Measurements from ENCODE around the gene SNRPD3. TPM values are rescaled to one million over a fixed set of nuclear protein-coding genes. Genes with fewer than 3 reads are reported as not detected.
A peak's percentile ranks its signal among the peaks of the same experiment; 100 is the strongest.
"Not testable (repeated sequence)": the region's sequence is repeated elsewhere in the genome, so short reads cannot be mapped to it uniquely, and the experiment has no call there.

The SNRPD3 gene
- total RNA-seq, 2 experiments from 2014 or later = 108 to 110 TPM

DNA sequence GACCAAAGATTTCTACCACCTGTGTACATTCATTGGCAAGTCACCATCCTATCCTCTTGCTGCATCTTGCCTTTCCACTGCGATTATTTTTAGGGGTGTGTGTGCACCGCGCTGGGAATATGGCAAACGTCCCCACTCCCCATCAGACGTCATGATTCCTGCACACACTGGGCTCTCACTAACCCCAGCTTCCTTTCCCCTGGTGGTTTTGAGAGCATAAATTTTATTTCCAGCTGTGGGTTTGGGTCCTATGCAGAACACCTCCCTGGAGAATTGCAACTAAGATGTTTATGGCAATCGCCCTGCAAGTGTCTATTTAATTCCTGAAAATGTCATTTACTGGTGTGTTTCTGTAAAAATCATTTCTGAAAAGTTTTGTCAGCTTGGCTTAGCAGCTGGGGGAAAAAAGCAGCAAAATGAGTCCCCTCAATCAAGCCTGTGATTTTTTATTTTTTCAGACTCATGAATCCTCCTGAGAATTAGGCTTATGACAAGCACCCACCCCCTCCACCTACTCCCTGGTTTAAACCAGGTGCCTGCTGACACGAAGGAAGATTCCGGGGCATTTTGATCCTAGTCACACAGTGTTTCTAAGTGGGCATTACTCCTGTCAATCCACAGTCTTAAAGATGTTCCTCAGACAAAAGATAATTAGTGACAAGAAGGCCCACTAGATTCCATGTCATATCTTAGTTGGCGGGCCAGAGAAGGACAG, 36.9 kb upstream of the SNRPD3 start:
- no peak for ATAC-seq (ENCODE audit: low read depth)

DNA sequence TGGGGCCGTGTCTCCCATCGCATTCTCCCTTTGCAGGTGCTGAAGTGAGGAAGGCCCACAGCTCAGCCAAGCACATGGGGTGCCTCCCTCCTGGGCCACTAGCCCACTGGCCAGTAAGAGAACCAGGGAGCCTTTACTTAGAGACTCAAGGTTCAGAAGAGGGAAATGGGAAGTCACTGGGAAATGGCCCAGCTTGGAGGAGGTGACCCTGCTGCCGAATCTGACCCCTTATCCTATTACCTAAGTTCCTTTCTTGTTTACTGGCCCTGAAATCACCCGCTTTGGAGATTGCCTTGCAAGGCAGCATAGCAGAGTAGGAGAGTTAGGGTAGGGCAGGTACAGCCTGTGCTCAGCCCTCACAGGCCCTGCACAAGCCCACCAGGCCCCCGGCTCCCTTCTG, 36.3 kb upstream of the SNRPD3 start:
- Mint-ChIP-seq H3K27ac (no peak overlapping the region), H3K27me3 (peaks cover 11% of the 10 kb centered on the region), H3K4me1 (peaks cover 14% of the 10 kb centered on the region), H3K4me3 (no peak overlapping the region), H3K36me3 (no peaks in the 10 kb centered on the region), H3K9me3 (no peaks in the 10 kb centered on the region)
- ATAC-seq (ENCODE audit: low read depth) (no peak), DNase-seq (no peak)
- POLR2A ChIA-PET = no interaction called here

More for the DNA sequence above, 36.9 kb upstream of the SNRPD3 start:
- Mint-ChIP-seq H3K27me3 (peaks cover 11% of the 10 kb centered on the region), H3K36me3 (no peaks in the 10 kb centered on the region), H3K9me3 (no peaks in the 10 kb centered on the region), H3K4me3 (no peak overlapping the region), H3K4me1 (peaks cover 14% of the 10 kb centered on the region), H3K27ac (no peak overlapping the region)
- POLR2A ChIA-PET = no interaction called here
- no peak for DNase-seq

DNA sequence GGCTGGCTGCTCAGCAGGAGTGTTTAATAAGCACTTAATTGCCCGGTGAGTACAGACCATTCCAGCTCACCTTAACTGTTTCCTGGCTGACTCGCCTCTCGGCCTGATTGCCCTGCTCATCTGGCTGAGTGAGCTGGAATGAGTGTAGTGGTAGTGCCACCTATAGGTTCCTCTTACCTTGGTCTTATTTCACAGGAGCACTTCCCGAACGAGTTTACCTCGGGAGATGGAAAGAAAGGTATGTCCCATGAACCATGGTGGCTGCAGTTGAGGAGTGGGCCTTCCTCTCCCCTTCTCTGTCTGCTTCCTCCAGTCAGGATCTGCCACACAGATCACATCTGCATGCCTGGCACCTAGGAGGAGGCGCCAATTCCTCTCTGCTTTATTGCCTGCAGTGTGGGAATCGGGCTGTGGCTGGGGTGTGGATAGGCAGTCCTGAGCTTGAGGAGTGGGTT, 34.0 kb upstream of the SNRPD3 start:
- ATAC-seq (ENCODE audit: low read depth) = peak; percentile 47
- Mint-ChIP-seq H3K27ac (no peak overlapping the region), H3K27me3 (peaks cover 11% of the 10 kb centered on the region), H3K4me3 (peak overlapping the region; percentile 39), H3K36me3 (no peaks in the 10 kb centered on the region), H3K4me1 (peaks cover 24% of the 10 kb centered on the region), H3K9me3 (no peaks in the 10 kb centered on the region)
- POLR2A ChIA-PET = interaction anchor here (1.3 kb wide), 1 partner anchor 100 kb away, joined by 5 read pairs; no protein-coding TSS in a partner anchor
- DNase-seq = peak; percentile 46

DNA sequence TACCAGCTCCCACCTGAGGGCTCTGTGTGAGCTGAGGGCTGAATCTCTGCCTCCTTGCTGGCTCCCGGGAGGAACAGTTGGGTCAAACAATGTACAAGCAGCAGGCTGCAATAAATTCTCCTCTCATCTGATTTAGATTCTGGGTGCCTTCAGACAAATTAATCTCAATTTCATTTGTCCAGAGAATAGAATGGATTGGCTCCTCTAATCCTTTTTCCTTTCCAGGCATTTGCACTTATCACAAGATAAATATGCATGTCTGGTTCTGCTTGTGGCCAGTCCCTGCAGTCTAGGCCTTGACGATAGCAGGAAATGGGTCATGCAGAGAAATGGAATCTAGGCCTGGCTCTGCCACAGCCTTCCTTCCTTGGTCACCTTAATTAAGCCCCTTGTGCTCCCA, 31.9 kb upstream of the SNRPD3 start:
- no peaks in the 10 kb centered on the region for H3K27me3 Mint-ChIP-seq
- H3K9me3 Mint-ChIP-seq = no peaks in the 10 kb centered on the region
- POLR2A ChIA-PET = no interaction called here
- DNase-seq (no peak), ATAC-seq (ENCODE audit: low read depth) (no peak)
- H3K4me3 Mint-ChIP-seq = no peak overlapping the region
- H3K4me1 Mint-ChIP-seq = peaks cover 19% of the 10 kb centered on the region
- no peaks in the 10 kb centered on the region for H3K36me3 Mint-ChIP-seq
- H3K27ac Mint-ChIP-seq = no peak overlapping the region

DNA sequence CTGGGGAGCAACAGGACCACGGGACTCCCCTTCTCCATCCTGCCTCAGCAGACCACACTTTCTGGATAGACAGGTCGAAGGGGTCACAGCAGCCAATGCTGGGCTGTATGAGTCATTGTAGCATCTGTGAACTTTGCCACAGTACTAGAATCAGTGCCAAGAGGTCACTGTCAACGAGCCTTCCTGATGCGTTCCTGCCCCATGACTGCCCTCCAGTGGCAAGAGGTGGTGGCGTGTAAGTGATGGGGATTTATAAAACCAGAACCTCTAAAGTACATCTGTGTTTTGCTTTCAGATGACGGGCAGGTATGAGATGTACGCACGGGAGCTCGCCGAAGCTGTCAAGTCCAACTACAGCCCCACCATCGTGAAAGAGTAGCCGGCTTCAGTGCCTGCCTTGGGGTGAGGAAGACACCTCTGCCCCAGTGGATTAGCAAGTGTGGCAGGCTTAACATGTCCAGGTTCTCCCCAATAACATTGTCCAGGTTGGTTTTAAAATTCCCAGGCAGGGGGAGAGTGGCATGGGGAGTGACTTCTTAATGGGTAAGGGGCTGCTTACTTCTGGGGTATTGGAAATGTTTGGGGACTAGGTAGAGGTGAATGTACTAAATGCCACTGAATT, 30.3 kb upstream of the SNRPD3 start:
- ATAC-seq (ENCODE audit: low read depth) = peak; percentile 89
- POLR2A ChIA-PET = no interaction called here
- peak; percentile 83 for DNase-seq
- no peaks in the 10 kb centered on the region for H3K36me3 Mint-ChIP-seq
- H3K27ac Mint-ChIP-seq = no peak overlapping the region
- peaks cover 16% of the 10 kb centered on the region for H3K4me1 Mint-ChIP-seq
- peaks cover 6% of the 10 kb centered on the region for H3K27me3 Mint-ChIP-seq
- H3K4me3 Mint-ChIP-seq = no peak overlapping the region
- no peaks in the 10 kb centered on the region for H3K9me3 Mint-ChIP-seq

DNA sequence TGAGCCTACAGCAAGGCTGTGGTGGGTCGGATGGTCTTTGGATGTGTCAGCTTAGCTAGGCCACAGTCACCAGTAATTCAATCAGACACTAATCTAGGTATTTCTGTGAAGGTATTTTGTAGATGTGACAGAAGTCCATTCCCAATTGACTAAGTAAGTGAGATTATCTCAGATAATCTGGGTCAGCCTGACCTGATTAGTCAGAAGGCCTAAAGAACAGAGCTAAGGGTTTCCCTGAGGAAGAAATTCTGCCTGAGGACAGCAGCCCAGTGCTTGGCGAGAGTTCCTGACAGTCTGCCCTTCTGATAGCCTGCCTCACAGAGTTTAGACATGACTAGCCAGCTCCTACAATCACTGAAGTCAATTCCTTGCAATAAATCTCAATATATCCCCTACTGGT, 29.6 kb upstream of the SNRPD3 start:
- H3K4me1 Mint-ChIP-seq = peaks cover 16% of the 10 kb centered on the region

DNA sequence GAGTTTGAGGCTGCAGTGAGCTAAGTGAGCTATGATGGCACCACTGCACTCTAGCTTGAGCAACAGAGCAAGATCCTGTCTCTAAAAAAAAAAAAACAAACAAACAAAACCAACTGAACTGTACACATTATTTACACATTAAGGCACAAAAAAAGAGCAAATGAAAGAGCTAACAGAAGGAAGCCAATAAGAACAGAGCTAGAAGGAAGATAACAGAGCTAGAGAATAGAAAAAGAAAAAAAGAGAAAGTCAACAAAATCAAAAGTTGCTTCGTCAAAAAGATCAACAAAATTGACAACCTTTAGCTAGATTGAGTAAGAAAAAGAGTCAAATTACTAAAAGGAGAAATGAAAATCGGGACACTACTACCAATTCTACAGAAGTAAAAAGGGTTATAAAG, 25.9 kb upstream of the SNRPD3 start:
- DNase-seq (no peak), ATAC-seq (ENCODE audit: low read depth) (no peak)
- Mint-ChIP-seq H3K27me3 (peaks cover 15% of the 10 kb centered on the region), H3K4me1 (peaks cover 8% of the 10 kb centered on the region), H3K36me3 (no peaks in the 10 kb centered on the region), H3K4me3 (no peak overlapping the region), H3K27ac (no peak overlapping the region), H3K9me3 (no peaks in the 10 kb centered on the region)
- POLR2A ChIA-PET = no interaction called here

More for the DNA sequence above, 29.6 kb upstream of the SNRPD3 start:
- Mint-ChIP-seq H3K27ac (no peak overlapping the region), H3K4me3 (no peak overlapping the region), H3K36me3 (no peaks in the 10 kb centered on the region), H3K9me3 (no peaks in the 10 kb centered on the region), H3K27me3 (peaks cover 9% of the 10 kb centered on the region)
- no peak for ATAC-seq (ENCODE audit: low read depth)
- POLR2A ChIA-PET = no interaction called here
- DNase-seq = no peak

DNA sequence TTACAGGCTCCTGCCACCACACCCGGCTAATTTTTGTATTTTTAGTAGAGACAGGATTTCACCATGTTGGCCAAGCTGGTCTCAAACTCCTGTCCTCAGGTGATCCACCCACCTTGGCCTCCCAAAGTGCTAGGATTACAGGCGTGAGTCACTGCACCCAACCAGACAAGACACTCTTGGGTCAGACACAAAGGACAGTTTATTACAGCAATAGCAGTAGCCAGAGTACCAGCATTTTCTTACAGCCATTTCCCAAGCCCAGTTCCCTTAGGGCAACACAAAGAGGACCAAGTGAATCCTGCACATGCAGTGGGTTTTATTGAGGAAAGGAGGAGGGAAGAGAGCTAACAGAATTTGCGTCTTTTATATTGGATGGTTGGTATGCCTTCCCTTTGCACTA, 24.8 kb upstream of the SNRPD3 start:
- DNase-seq; H3K36me3 Mint-ChIP-seq; POLR2A ChIA-PET; H3K4me1 Mint-ChIP-seq; H3K4me3 Mint-ChIP-seq; H3K9me3 Mint-ChIP-seq; H3K27ac Mint-ChIP-seq; ATAC-seq (ENCODE audit: low read depth): not testable (repeated sequence)
- peaks cover 15% of the 10 kb centered on the region for H3K27me3 Mint-ChIP-seq

DNA sequence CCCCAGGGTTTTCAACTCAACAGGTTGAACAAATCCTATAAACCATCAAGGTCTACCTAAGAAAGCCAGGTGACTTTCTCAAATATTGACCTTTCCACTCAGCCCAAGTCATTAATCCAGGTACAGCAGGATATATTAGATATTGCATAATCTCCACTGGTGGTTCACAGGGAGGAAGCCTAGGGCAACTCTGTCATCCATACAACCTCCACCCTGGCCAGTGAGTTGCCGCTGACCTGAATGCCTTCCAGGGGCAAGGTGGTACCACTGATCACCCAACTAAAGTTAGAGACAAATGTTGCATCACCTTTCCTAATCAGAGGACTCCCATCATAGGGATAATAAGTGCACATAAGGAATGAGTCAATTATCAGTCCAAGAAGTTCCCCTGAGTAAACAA, 23.7 kb upstream of the SNRPD3 start:
- DNase-seq (no peak), ATAC-seq (ENCODE audit: low read depth) (no peak)
- Mint-ChIP-seq H3K27ac (no peak overlapping the region), H3K36me3 (no peaks in the 10 kb centered on the region), H3K9me3 (no peaks in the 10 kb centered on the region), H3K4me3 (no peak overlapping the region), H3K4me1 (no peaks in the 10 kb centered on the region), H3K27me3 (peaks cover 15% of the 10 kb centered on the region)
- POLR2A ChIA-PET = no interaction called here

DNA sequence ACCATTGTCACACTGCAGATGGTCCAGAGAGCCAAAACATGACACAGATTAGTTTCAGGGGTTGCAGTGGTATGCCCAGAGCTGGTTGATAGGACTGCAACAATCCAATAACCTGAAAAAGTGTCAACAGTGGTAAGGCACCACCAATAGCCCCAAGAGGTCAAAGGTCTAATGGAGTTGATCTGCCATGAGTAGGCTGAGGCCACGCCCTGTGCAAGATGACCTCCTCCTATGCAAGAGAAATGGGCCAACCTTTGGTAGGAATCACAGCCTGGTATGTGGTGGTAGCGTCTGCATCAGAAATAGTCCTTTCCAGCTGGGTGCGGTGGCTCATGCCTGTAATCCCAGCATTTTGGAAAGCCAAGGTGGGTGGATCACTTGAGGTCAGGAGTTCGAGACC, 20.5 kb upstream of the SNRPD3 start:
- Mint-ChIP-seq H3K9me3 (no peaks in the 10 kb centered on the region), H3K27me3 (peaks cover 10% of the 10 kb centered on the region), H3K27ac (no peak overlapping the region), H3K4me3 (no peak overlapping the region), H3K4me1 (no peaks in the 10 kb centered on the region), H3K36me3 (peaks cover 6% of the 10 kb centered on the region)
- ATAC-seq (ENCODE audit: low read depth) (no peak), DNase-seq (no peak)
- POLR2A ChIA-PET = interaction anchor here (0.7 kb wide), 1 partner anchor 320 kb away, joined by 4 read pairs; no protein-coding TSS in a partner anchor

DNA sequence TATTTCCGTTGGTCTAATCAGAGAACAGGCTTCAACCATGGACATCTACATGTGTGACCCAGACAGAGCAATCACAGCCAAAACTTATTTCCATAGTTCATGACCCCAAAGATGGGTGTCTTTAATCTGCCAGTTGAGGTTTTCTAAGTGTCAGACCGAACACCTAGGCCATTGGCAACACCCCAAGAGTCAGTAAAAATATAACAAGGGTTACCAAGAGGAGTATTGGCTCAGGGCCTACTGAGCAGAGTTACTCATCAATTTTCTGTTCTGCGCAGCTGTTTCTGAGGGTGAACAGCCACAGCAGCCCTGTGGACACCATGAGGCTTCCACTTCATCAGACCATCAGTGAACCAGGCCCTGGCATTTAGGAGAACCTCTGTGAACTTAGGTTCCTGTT, 19.7 kb upstream of the SNRPD3 start:
- Mint-ChIP-seq H3K4me3 (no peak overlapping the region), H3K4me1 (no peaks in the 10 kb centered on the region), H3K9me3 (no peaks in the 10 kb centered on the region), H3K36me3 (peaks cover 8% of the 10 kb centered on the region), H3K27ac (no peak overlapping the region), H3K27me3 (peaks cover 6% of the 10 kb centered on the region)
- no peak for DNase-seq
- no peak for ATAC-seq (ENCODE audit: low read depth)
- POLR2A ChIA-PET = no interaction called here

DNA sequence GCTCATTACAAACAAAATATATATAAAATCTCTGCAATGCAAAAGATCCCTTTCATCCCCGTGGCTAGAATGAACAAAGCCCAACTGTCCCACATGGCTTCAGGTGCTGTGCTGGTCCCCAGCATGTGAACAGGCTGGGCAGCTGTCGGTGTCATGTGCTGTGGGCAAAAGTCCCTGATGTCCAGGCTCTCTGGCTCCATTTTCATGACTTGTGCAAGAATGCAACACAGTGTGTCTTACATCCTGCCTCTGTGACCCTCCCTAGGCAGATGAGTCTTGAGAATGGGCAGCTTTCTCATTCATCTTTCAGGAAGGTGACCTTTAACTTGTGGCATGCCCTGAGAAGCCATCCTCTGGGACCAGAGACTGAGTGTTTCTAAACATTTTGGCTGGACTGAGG, 15.3 kb upstream of the SNRPD3 start:
- no peaks in the 10 kb centered on the region for H3K27me3 Mint-ChIP-seq
- no peaks in the 10 kb centered on the region for H3K9me3 Mint-ChIP-seq
- no peaks in the 10 kb centered on the region for H3K4me1 Mint-ChIP-seq
- DNase-seq (no peak), ATAC-seq (ENCODE audit: low read depth) (no peak)
- H3K4me3 Mint-ChIP-seq = no peak overlapping the region
- POLR2A ChIA-PET = interaction anchor here (0.8 kb wide), 1 partner anchor 13 kb away, joined by 3 read pairs; no protein-coding TSS in a partner anchor
- H3K36me3 Mint-ChIP-seq = peaks cover 11% of the 10 kb centered on the region
- no peak overlapping the region for H3K27ac Mint-ChIP-seq

DNA sequence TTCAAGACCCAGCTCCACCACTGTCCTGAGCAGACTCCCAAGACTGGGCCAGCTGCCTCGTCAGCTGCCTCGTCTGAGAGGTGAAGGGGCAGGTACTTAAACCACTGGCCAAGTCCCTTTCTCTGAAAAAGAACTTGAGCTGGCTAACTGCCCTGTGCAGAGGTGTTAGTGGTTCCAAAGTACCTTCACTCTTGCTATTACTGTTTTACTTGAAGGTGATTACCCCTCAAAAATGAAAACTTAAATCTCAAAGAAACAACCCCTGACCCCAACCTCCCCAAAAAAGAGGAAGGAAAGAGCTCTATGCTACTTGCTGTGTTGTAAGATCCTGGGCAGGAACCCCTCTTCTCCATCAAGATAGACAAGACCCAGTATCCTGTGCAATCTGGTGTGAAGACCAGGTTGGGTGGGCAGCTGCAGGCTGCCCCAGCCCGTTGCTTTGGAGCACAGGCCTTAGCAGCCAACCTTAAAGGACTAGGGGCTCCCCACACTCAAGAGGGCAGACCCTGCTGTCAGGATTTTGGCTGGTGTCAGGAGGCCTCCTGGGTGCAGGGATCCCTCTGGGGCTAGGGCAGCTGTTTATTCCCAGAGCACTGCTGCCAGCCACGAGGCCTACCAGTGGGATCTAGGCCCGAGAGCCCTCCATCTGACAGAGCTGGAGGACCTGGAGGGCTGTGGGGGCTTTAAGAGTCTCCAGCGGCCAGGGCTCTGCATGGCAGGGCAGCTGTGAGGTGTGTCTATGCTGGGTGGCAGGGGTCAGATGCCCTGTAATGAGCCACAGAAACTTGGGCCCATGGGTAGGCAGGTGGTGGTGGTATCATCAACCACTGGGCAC, 13.9 kb upstream of the SNRPD3 start:
- H3K27ac Mint-ChIP-seq = no peak overlapping the region
- H3K4me3 Mint-ChIP-seq = no peak overlapping the region
- H3K27me3 Mint-ChIP-seq = no peaks in the 10 kb centered on the region
- POLR2A ChIA-PET = interaction anchor here (0.7 to 1.3 kb wide), 2 partner anchors 8 to 13 kb away, joined by 3 to 4 read pairs; partner anchors contain the start of gene GUCD1
- ATAC-seq (ENCODE audit: low read depth) (no peak), DNase-seq (no peak)
- no peaks in the 10 kb centered on the region for H3K4me1 Mint-ChIP-seq
- peaks cover 16% of the 10 kb centered on the region for H3K36me3 Mint-ChIP-seq
- no peaks in the 10 kb centered on the region for H3K9me3 Mint-ChIP-seq
